ENCODE measurements around the gene NEK2. TPM values are rescaled to one million over a fixed set of nuclear protein-coding genes. Genes with fewer than 3 reads are reported as not detected.
"Not testable (repeated sequence)": the region's sequence is repeated elsewhere in the genome, so short reads cannot be mapped to it uniquely, and the experiment has no call there.

The NEK2 gene
- total and polyA plus RNA-seq, 8 donors = 1.5 to 6.1 (median 4.6) TPM; not detected in 3

DNA sequence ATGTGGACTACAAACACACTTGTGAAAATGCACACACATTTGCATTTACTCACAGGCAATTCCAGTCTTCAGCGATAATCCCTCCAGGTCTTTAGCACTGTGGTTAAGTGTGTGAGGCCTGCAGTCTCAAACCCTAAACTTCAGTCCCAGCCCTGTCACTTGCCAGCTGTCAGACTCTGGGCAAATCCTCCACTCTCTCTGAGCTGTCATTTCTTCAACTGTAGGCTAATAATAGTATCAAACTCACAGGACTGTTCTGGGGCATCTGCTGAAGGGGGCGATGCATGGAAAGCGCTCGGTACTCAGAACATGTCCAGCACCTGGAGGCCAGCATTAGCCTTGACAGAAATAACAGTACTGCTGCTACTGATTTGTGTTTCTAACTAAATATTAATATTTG, 48.2 kb downstream of the NEK2 start:
- H3K36me3 ChIP-seq = no peaks in the 10 kb centered on the region
- intact Hi-C loops (cut with DNase I; ENCODE audit: low total_unique reads) = no loop called here
- no peak for TF ChIP-seq EP300 (IDR thresholded peaks at IDR 0.05)
- TF ChIP-seq POLR2AphosphoS5 (IDR thresholded peaks at IDR 0.05) = no peak
- TF ChIP-seq, protein P1, sequence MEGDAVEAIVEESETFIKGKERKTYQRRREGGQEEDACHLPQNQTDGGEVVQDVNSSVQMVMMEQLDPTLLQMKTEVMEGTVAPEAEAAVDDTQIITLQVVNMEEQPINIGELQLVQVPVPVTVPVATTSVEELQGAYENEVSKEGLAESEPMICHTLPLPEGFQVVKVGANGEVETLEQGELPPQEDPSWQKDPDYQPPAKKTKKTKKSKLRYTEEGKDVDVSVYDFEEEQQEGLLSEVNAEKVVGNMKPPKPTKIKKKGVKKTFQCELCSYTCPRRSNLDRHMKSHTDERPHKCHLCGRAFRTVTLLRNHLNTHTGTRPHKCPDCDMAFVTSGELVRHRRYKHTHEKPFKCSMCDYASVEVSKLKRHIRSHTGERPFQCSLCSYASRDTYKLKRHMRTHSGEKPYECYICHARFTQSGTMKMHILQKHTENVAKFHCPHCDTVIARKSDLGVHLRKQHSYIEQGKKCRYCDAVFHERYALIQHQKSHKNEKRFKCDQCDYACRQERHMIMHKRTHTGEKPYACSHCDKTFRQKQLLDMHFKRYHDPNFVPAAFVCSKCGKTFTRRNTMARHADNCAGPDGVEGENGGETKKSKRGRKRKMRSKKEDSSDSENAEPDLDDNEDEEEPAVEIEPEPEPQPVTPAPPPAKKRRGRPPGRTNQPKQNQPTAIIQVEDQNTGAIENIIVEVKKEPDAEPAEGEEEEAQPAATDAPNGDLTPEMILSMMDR (IDR thresholded peaks at IDR 0.05) = no peak
- no peak for TF ChIP-seq POLR2A (IDR thresholded peaks at IDR 0.05)
- H3K4me1 ChIP-seq = no peaks in the 10 kb centered on the region
- no peak for DNase-seq
- H3K4me3 ChIP-seq = no peak overlapping the region
- H3K27me3 ChIP-seq = no peaks in the 10 kb centered on the region
- 80 to 93% (median 90%) methylated on average over 4 of the region's 4 CpGs for WGBS, 5 donors
- H3K27ac ChIP-seq = no peak overlapping the region
- H3K9me3 ChIP-seq = no peaks in the 10 kb centered on the region

DNA sequence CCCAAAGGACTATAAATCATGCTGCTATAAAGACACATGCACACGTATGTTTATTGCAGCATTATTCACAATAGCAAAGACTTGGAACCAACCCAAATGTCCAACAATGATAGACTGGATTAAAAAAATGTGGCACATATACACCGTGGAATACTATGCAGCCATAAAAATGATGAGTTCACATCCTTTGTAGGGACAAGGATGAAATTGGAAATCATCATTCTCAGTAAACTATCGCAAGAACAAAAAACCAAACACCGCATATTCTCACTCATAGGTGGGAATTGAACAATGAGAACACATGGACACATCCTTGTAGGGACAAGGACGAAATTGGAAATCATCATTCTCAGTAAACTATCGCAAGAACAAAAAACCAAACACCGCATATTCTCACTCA, 49.6 kb downstream of the NEK2 start:
- WGBS, 5 donors = 86 to 99% (median 96%) methylated on average over 6 to 7 of the region's 7 CpGs
- intact Hi-C loops (cut with DNase I; ENCODE audit: low total_unique reads); H3K4me3 ChIP-seq; H3K27me3 ChIP-seq; H3K4me1 ChIP-seq; H3K36me3 ChIP-seq; H3K9me3 ChIP-seq; H3K27ac ChIP-seq; DNase-seq: not testable (repeated sequence)

DNA sequence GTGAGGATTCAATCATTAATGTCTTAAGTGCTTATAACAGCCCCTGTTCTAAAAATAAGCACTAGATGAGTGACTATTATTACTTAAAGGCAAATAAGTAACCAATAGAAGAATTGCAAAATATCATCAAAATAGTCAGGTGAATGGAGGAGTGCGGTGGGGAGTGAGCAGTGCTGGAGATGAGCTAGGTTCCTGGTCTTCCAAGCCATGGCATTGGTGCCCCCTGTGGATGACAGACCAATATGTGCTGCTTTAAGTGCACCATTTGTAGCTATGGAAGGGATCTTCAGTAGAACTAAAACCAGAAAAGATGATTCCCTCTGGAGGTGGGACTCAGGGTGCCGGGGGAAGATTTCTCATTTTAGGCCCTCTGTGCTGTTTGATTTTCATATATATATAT, 50.4 kb downstream of the NEK2 start:
- no peak overlapping the region for H3K4me3 ChIP-seq
- 72 to 86% (median 80%) methylated on average over 2 of the region's 2 CpGs for WGBS, 5 donors

DNA sequence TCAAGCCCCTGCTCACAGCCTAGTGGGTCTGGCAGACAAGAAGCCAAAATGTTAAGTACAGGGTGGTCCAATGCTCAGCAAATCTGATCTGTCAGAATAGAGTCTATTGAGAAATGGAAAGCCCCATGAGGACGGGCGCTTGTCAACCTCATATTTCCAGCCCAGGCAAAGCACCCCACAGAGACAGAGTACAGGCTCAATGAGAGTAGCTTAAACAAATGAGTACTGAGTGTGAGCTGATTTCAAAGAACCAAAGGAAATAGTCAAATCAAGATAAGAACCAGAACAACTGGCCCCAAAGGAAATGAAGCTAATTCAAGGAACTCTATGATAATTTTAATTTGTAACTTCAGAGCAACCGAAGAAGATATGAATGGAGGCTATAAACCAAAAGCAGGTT, 51.9 kb downstream of the NEK2 start:
- peaks cover 0 to 6% (median 0%) of the 10 kb centered on the region in 4 donors for H3K4me1 ChIP-seq
- intact Hi-C loops (cut with DNase I; ENCODE audit: low total_unique reads) = no loop called here
- H3K27ac ChIP-seq = no peak overlapping the region
- DNase-seq = no peak
- H3K4me3 ChIP-seq = no peak overlapping the region
- TF ChIP-seq POLR2AphosphoS5 (IDR thresholded peaks at IDR 0.05) (no peak), POLR2A (IDR thresholded peaks at IDR 0.05) (no peak), EP300 (IDR thresholded peaks at IDR 0.05) (no peak)
- TF ChIP-seq, protein P1 (IDR thresholded peaks at IDR 0.05) = no peak
- no peaks in the 10 kb centered on the region for H3K9me3 ChIP-seq
- WGBS, 5 donors = 49 to 68% (median 53%) methylated on average over 3 of the region's 3 CpGs
- H3K27me3 ChIP-seq = no peaks in the 10 kb centered on the region
- no peaks in the 10 kb centered on the region for H3K36me3 ChIP-seq

More for the DNA sequence above, 50.4 kb downstream of the NEK2 start:
- H3K9me3 ChIP-seq = no peaks in the 10 kb centered on the region
- H3K27me3 ChIP-seq = no peaks in the 10 kb centered on the region
- peaks cover 0 to 6% (median 0%) of the 10 kb centered on the region in 4 donors for H3K4me1 ChIP-seq
- TF ChIP-seq, protein P1 (IDR thresholded peaks at IDR 0.05) = no peak
- TF ChIP-seq POLR2A (IDR thresholded peaks at IDR 0.05) = no peak
- no peak for TF ChIP-seq EP300 (IDR thresholded peaks at IDR 0.05)
- no peak for TF ChIP-seq POLR2AphosphoS5 (IDR thresholded peaks at IDR 0.05)
- H3K27ac ChIP-seq = no peak overlapping the region
- no peaks in the 10 kb centered on the region for H3K36me3 ChIP-seq
- intact Hi-C loops (cut with DNase I; ENCODE audit: low total_unique reads) = no loop called here
- no peak for DNase-seq

DNA sequence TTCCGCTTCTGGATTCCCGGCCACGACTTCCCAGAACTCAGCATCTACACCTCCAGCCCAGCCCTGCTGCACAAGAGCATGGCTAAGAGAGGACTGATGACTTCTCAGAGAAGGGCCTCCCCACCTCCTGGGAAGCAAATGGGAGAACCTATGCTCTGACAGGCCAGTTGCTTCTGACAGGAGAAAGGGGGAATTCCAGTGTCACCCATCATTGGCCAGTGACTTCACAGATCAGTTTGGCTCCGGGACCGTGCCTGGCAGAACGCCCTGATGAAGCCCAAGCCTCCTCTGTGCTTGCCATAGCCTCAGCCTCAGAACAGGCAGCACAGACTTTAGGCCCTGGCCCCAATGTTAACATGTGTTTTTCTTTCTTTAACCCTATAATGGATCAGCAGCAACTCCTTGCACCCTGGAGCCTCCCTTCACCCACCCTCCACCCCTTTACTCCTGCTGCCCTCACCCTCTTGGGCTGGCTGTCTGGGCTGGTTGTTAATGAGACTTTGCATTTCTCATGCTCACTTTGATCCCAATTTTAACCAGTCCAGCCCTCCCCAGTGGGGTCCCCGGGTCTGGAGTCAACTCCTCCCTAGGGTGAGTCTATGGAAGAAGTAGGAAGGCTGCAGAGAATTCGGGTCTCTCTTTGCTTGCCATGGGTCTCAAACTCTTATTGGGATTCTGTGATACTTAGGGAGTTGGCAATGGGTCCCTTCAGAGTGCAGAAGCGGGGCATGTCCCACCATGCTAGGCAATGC, 53.8 kb downstream of the NEK2 start:
- TF ChIP-seq EP300 (IDR thresholded peaks at IDR 0.05) = no peak
- TF ChIP-seq, protein P1 (IDR thresholded peaks at IDR 0.05) = no peak
- TF ChIP-seq POLR2A (IDR thresholded peaks at IDR 0.05) = no peak
- TF ChIP-seq POLR2AphosphoS5 (IDR thresholded peaks at IDR 0.05) = no peak
- Histone ChIP-seq H3K4me1 (peaks cover 0 to 6% (median 0%) of the 10 kb centered on the region in 4 donors), H3K27me3 (no peaks in the 10 kb centered on the region), H3K27ac (no peak overlapping the region), H3K9me3 (no peaks in the 10 kb centered on the region), H3K36me3 (no peaks in the 10 kb centered on the region), H3K4me3 (no peak overlapping the region)
- intact Hi-C loops (cut with DNase I; ENCODE audit: low total_unique reads) = no loop called here
- DNase-seq = no peak
- WGBS, 5 donors = 72 to 90% (median 86%) methylated on average over 6 to 9 of the region's 9 CpGs
